HepG2 (cell line): ENCODE results near the gene DHFR2. TPM values are rescaled to one million over a fixed set of nuclear protein-coding genes. Genes with fewer than 3 reads are reported as not detected.

Experiments used
- ATAC-seq: fragments of 200-7000 bp; cut with Tn5 transposase; 3 replicates; pipeline ENCODE4 v1.9.1; 2020; ENCODE audit warnings: mild to moderate bottlenecking, moderate library complexity
- BruUV-seq: library from RNA; stranded (reverse); fragments of 400-500 nt; replicated peaks from 2 replicates; lab custom pipeline; 2021; lab: Mats Ljungman, UMichigan
- CTCF ChIA-PET: fragments of 300-600 bp; formaldehyde crosslinking; extraction: SDS; loops from one replicate; lab custom pipeline; 2021; ENCODE audit warnings: low total read pairs, inconsistent platforms, low intra/inter-chr PET ratio; lab: Yijun Ruan, JAX
- POLR2A ChIA-PET: fragments of 350-600 bp; sonication (Branson Sonifier 250); formaldehyde crosslinking; loops from one replicate; lab custom pipeline; 2020; ENCODE audit warnings: antibody characterized with exemption, inconsistent platforms; lab: Yijun Ruan, JAX
- DNase-seq: peaks from one replicate; pipeline ENCODE4 v3.0.0-alpha.2; 2015; ENCODE audit warnings: low spot score
- FAIRE-seq: peaks from 3 replicates; lab custom pipeline; 2011; peaks lifted over from hg19 to GRCh38; lab: Jason Lieb, UNC
- H2AFZ ChIP-seq: one replicate; pipeline ENCODE4 v1.6.1; 2011; ENCODE audit warnings: low read length, inconsistent platforms
- H3K27ac ChIP-seq: fragments of 300-600 bp; 3 replicates; pipeline ENCODE4 v1.8.0; 2011; ENCODE audit warnings: mixed run types, mild to moderate bottlenecking, mixed read lengths, low read length, inconsistent platforms; ENCODE audit not compliant: insufficient read depth; ENCODE audit errors: extremely low read length
- H3K27me3 ChIP-seq, 2 experiments: fragments of 200-600 bp in 1 of 2; 2 replicates in 1 of 2; 3 replicates in 1 of 2; pipeline versions ENCODE4 v1.6.0 to v1.8.0; 2011; ENCODE audit warnings: low read length in 2 of 2, mild to moderate bottlenecking in 2 of 2, moderate library complexity in 2 of 2, inconsistent platforms in 1 of 2; ENCODE audit not compliant: insufficient read depth in 2 of 2, control insufficient read depth in 1 of 2
- H3K36me3 ChIP-seq, 2 experiments: fragments of 200-600 bp in 1 of 2; replicated peaks in 1 of 2; 2 replicates in 1 of 2; 3 replicates in 1 of 2; pipeline versions ENCODE4 v1.5.1 to v1.8.0; 2011; ENCODE audit warnings: low read length in 2 of 2, inconsistent platforms in 1 of 2; ENCODE audit not compliant: insufficient read depth in 2 of 2, control insufficient read depth in 1 of 2
- H3K4me1 ChIP-seq: 2 replicates; pipeline ENCODE4 v1.5.1; 2012; ENCODE audit warnings: low read length, inconsistent platforms; ENCODE audit not compliant: insufficient read depth
- H3K4me2 ChIP-seq: 2 replicates; pipeline ENCODE4 v1.6.0; 2011; ENCODE audit warnings: low read depth, low read length, inconsistent platforms
- H3K4me3 ChIP-seq, 3 experiments: fragments of 200-600 bp in 1 of 3; sonication (generic), shearing (Covaris generic) in 1 of 3; replicated peaks in 1 of 3; 2 replicates each; pipeline ENCODE4 v1.5.1; 2011 to 2016; ENCODE audit warnings: low read length in 3 of 3, inconsistent platforms in 2 of 3, low read depth in 2 of 3, mild to moderate bottlenecking in 2 of 3, control low read depth in 1 of 3, mixed read lengths in 1 of 3; ENCODE audit not compliant: insufficient read depth in 1 of 3
- H3K79me2 ChIP-seq: one replicate; pipeline ENCODE4 v1.6.1; 2011; ENCODE audit warnings: low read length, inconsistent platforms; ENCODE audit not compliant: insufficient read depth
- H3K9ac ChIP-seq: 2 replicates; pipeline ENCODE4 v1.6.0; 2011; ENCODE audit warnings: mild to moderate bottlenecking, low read depth, low read length, inconsistent platforms; ENCODE audit not compliant: insufficient read depth
- H3K9me3 ChIP-seq: 2 replicates; pipeline ENCODE4 v1.5.1; 2012; ENCODE audit warnings: mild to moderate bottlenecking, low read length
- H4K20me1 ChIP-seq: 2 replicates; pipeline ENCODE4 v1.6.0; 2011; ENCODE audit warnings: inconsistent platforms, mild to moderate bottlenecking, low read length, moderate library complexity; ENCODE audit not compliant: insufficient read depth
- ADNP ChIP-seq: sonication (generic); formaldehyde crosslinking; IDR thresholded peaks from 2 replicates; pipeline ENCODE4 v1.4.0; 2020; ENCODE audit warnings: missing genetic modification reagents
- BATF2 ChIP-seq: sonication (generic); formaldehyde crosslinking; IDR thresholded peaks from 2 replicates; pipeline ENCODE4 v1.8.0; 2022; ENCODE audit warnings: mild to moderate bottlenecking, missing genetic modification reagents, moderate library complexity
- DNMT1 ChIP-seq: sonication (generic); formaldehyde crosslinking; IDR thresholded peaks from 2 replicates; pipeline ENCODE4 v1.5.1; 2020; ENCODE audit warnings: mild to moderate bottlenecking, missing genetic modification reagents
- FUBP1 ChIP-seq: sonication (generic); formaldehyde crosslinking; IDR thresholded peaks from 2 replicates; pipeline ENCODE4 v1.5.1; 2020; ENCODE audit warnings: missing genetic modification reagents, mild to moderate bottlenecking, borderline replicate concordance
- HOXA7 ChIP-seq: sonication (generic); formaldehyde crosslinking; IDR thresholded peaks from 2 replicates; pipeline ENCODE4 v1.8.1; 2022; ENCODE audit warnings: mild to moderate bottlenecking, missing genetic modification reagents, moderate library complexity
- MED8 ChIP-seq: sonication (generic); formaldehyde crosslinking; IDR thresholded peaks from 2 replicates; pipeline ENCODE4 v1.8.1; 2023; ENCODE audit warnings: mild to moderate bottlenecking, missing genetic modification reagents; ENCODE audit not compliant: insufficient replicate concordance
- NR2C2 ChIP-seq: sonication (generic); formaldehyde crosslinking; IDR thresholded peaks from 2 replicates; pipeline ENCODE4 v1.4.0; 2020; ENCODE audit warnings: missing genetic modification reagents, mild to moderate bottlenecking, moderate library complexity, borderline replicate concordance
- PAF1 ChIP-seq: IDR thresholded peaks from 2 replicates; pipeline ENCODE4 v1.6.1; 2016; ENCODE audit warnings: missing genetic modification reagents, missing compliant biosample characterization
- RELA ChIP-seq: sonication (generic); formaldehyde crosslinking; IDR thresholded peaks from 2 replicates; pipeline ENCODE4 v1.4.0; 2020; ENCODE audit warnings: missing genetic modification reagents
- STAT5B ChIP-seq: sonication (generic); formaldehyde crosslinking; IDR thresholded peaks from 2 replicates; pipeline ENCODE4 v1.4.0; 2020; ENCODE audit warnings: missing genetic modification reagents
- ZBTB1 ChIP-seq: sonication (generic); formaldehyde crosslinking; IDR thresholded peaks from 2 replicates; pipeline ENCODE4 v1.4.0; 2020; ENCODE audit warnings: missing genetic modification reagents, borderline replicate concordance
- ZNF225 ChIP-seq: sonication (generic); formaldehyde crosslinking; IDR thresholded peaks from 2 replicates; pipeline ENCODE4 v1.4.0; 2020; ENCODE audit warnings: mild to moderate bottlenecking, missing genetic modification reagents
- WGBS: methylation state at CpG from one replicate; pipeline ENCODE4 v1.1.6; 2017; ENCODE audit warnings: low lambda C conversion rate; 5-methylcytosine and 5-hydroxymethylcytosine counted together
- in situ Hi-C: cut with HindIII; loops from 2 replicates; pipeline ENCODE4 v1.10.0; 2017; ENCODE audit warnings: low pct_unique_long_range_greater_than_20kb; ENCODE audit not compliant: extremely low pct_ligation_motif_present
- intact Hi-C: fragments of 100-400 bp; cut with micrococcal nuclease; formaldehyde crosslinking; loops from one replicate; pipeline ENCODE4 v1.10.0; 2022; ENCODE audit not compliant: unreplicated experiment
- polyA plus RNA-seq, 8 experiments: library from polyadenylated mRNA; depleted of rRNA in 3 of 8; stranded (reverse) in 7 of 8; unstranded in 1 of 8; fragments of >200 nt; fragmentation: Illumina TruSeq in 4 of 8; extraction: Trizol in 4 of 8; gene quantifications; 2 replicates each; pipeline versions ENCODE4 v1.2.1 to v1.2.3, GENCODE V29; 2011 to 2016; ENCODE audit warnings: low read depth in 4 of 8, missing spikeins in 1 of 8, mixed read lengths in 1 of 8; ENCODE audit not compliant: insufficient read depth in 1 of 8
- total RNA-seq, 5 experiments: library from RNA; depleted of rRNA; stranded (reverse); fragments of >200 nt; fragmentation: Illumina TruSeq; extraction: Trizol; gene quantifications; 2 replicates each; pipeline ENCODE4 v1.2.3, GENCODE V29; 2016; ENCODE audit warnings: low read depth in 1 of 5
- TF ChIP-seq, protein P1 (sequence below): sonication (generic); formaldehyde crosslinking; IDR thresholded peaks from 2 replicates; pipeline ENCODE4 v1.9.0; 2022; ENCODE audit warnings: low read depth, missing genetic modification reagents

Gene DHFR2
- total and polyA plus RNA-seq, 2 of the 13 experiments (the other 11 are each of a cell fraction or from before 2014, with no cell fraction given), result 1.4 to 4.6 TPM

DNA sequence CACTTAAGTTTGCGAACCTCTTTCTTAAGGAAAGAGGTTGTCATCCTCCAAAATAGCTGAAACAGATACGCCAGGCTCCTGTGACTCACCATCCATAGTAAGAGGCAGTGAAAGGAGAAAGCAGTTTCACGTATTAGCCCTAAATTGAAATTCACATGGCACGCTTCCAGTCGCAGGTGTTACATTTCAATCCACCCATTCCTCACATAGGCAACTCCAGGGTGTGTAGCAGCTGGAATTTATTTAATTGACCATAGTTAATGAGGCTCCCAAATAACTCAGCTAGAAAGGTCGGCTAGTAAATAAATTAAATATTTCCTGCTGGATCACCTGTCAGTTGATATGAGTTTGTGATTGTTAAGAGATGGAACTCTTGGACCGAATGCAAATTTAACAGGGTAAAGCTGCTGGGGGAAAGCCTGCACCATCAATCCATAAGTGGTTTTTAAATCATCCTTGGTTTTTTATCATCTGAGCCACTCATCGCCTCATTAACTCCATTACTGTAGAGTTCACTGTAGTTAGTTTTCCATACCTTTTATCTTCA lies 19.7 kb upstream of the DHFR2 start:
- no peaks in the 10 kb centered on the region for H3K9me3 ChIP-seq
- no peak overlapping the region for H3K4me2 ChIP-seq
- H3K4me1 ChIP-seq, result peaks cover 27% of the 10 kb centered on the region
- H3K36me3 ChIP-seq, result peaks cover 0 to 3% of the 10 kb centered on the region in 2 experiments; a peak in 1 of 5 replicates
- no peak overlapping the region for H3K27ac ChIP-seq
- no TSS peak for BruUV-seq
- H3K79me2 ChIP-seq, result no peaks in the 10 kb centered on the region
- H2AFZ ChIP-seq, result no peak overlapping the region
- no peak for ATAC-seq
- H3K4me3 ChIP-seq, result no peak overlapping the region
- POLR2A ChIA-PET, result interaction anchor here (2.0 kb wide), 1 partner anchor 19 kb away, joined by 6 read pairs; the partner anchor contains the start of genes DHFR2 and NSUN3
- FAIRE-seq, result no peak
- intact Hi-C loops (no loop called here), in situ Hi-C loops (no loop called here)
- H3K27me3 ChIP-seq, result no peaks in the 10 kb centered on the region
- no peak for DNase-seq
- no peak for TF ChIP-seq PAF1 (CRISPR knock-in tag)
- TF ChIP-seq ZNF225 (CRISPR knock-in tag), result no peak
- TF ChIP-seq, protein P1, sequence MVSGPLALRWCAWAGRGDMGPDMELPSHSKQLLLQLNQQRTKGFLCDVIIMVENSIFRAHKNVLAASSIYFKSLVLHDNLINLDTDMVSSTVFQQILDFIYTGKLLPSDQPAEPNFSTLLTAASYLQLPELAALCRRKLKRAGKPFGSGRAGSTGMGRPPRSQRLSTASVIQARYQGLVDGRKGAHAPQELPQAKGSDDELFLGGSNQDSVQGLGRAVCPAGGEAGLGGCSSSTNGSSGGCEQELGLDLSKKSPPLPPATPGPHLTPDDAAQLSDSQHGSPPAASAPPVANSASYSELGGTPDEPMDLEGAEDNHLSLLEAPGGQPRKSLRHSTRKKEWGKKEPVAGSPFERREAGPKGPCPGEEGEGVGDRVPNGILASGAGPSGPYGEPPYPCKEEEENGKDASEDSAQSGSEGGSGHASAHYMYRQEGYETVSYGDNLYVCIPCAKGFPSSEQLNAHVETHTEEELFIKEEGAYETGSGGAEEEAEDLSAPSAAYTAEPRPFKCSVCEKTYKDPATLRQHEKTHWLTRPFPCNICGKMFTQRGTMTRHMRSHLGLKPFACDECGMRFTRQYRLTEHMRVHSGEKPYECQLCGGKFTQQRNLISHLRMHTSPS (CRISPR knock-in tag), result no peak
- TF ChIP-seq STAT5B (CRISPR knock-in tag), result no peak
- TF ChIP-seq RELA (CRISPR knock-in tag), result no peak
- no peak for TF ChIP-seq BATF2 (CRISPR knock-in tag)
- no peak for TF ChIP-seq NR2C2 (CRISPR knock-in tag)
- TF ChIP-seq MED8 (CRISPR knock-in tag), result no peak
- no peak for TF ChIP-seq ADNP
- TF ChIP-seq FUBP1, result no peak
- no peak for TF ChIP-seq ZBTB1
- TF ChIP-seq DNMT1 (CRISPR knock-in tag), result no peak
- no peak for TF ChIP-seq HOXA7 (CRISPR knock-in tag)
- TF ChIP-seq, all 625 proteins: peak for 0
- CTCF ChIA-PET, result no interaction called here
- H4K20me1 ChIP-seq, result no peaks in the 10 kb centered on the region
- H3K9ac ChIP-seq, result no peak overlapping the region
- 98% methylated on average over 8 of the region's 8 CpGs for WGBS
